ENCODE results near the gene FBXO48.

The FBXO48 gene

DNA sequence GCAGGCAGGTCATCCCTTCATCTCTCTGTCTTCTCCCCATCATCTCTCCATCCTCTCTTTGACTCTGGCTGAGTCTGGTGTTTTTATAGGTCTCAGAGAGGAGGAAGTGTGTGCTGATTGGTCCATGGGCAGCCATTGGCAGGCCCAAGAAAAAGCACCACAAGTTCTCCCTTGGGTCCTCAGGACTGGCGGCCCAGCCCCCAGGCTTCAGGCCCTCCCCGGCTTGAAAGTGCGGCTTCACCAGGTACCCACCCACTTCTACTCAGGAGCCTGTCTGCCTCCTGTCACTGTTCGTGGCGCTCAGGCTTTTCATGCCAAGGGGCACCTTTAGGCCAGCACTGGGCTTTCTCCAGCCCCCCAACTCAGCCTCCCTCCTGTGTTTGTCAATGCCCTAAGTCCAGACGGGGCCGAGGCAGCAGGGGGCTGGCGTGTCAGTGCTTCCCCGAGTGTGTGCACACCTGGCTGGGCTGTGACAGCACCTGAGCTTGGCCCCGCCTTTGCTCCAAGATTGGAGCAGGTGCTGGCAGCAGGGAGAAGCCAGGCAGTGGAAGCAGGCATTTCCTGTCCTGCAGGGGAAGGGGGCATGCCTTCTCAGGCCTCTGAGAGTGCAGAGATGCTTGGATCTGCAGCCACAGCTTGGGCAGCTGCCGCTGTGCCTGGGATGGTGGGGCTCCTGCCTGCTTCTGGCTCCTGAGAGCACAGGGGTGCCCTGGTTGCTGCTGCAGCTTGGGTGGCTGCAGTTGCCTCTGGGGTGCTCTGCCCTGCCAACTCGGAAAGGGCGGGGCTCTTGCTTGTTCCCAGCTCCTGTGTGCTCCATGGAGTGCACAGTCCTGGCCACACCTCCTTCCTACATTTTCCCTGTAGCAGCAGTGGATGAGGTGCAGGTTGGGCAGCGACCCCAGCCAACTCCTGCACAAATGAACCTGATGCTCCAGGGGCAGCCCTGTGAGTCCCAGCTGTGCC lies 34.1 kb downstream of the FBXO48 start:
- no peak for DNase-seq

DNA sequence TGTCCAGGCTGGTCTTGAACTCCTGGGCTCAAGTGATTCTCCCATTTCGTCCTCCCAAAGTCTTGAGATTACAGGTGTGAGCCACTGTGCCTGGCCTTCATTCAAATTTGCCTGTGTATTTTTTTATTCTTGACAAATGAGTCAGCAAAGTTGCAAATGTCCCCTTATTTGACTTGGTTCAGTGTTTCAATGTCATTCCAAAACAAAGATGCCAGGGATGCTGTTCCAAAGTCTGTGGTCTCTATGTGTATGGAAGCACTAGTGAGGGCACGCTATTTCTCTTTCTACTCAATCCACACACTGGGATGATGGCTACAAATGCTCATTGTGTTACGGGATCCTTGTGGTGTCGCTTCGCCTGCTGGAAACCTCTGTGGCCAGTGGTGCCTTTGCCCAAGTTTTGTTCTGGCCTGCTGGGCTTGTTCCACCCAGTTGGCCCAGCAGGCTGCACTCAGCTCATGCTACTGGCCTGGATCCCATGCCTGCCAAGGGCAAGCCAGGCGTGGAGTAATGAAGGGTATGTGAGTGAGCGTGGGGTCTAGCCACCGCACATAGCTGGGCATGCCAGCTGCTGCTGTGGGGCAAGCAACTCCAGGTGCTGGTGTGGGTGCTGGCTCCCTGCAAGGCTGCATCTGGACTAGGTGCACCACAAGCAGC lies 35.6 kb downstream of the FBXO48 start:
- no peak for DNase-seq

DNA sequence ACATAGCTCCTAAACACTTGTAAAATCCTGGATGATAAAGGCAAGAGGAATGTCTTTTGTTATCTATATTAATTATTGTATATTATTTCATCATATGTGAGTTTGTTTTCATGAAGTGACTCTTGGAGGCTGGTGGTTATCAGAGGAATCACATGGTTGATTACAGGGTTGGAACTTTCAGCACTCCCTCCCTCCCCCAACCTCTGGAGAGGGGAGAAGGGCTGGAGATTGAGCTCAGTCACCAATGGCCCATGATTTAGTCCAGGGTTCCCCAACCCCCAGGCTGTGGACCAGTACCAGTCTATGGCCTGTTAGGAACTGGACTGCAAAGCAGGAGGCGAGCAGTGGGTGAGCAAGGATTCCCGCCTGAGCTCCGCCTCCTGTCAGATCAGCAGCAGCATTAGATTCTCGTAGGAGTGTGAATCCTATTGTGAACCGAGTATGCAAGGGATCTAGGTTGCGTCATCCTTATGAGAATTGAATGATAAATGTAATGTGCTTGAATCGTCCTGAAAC lies 37.7 kb downstream of the FBXO48 start:
- DNase-seq: no peak

DNA sequence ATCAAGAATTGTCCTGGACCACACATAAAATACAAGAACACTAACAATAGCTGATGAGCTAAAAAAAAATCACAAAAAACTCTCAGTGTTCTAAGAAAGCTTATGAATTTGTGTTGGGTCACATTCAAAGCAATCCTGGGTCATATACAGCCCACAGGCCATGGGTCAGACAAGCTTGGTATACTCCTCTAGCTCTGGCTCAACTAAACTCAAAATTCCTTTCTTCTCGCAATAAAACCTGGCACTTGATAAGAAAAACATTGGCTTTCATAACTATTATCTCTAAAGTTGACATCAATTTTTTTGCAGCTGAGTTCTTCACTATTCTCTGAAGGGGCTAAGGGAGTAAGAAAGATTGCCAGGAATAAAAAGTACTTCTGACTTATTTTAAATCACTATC lies 38.3 kb downstream of the FBXO48 start:
- no peak for DNase-seq

DNA sequence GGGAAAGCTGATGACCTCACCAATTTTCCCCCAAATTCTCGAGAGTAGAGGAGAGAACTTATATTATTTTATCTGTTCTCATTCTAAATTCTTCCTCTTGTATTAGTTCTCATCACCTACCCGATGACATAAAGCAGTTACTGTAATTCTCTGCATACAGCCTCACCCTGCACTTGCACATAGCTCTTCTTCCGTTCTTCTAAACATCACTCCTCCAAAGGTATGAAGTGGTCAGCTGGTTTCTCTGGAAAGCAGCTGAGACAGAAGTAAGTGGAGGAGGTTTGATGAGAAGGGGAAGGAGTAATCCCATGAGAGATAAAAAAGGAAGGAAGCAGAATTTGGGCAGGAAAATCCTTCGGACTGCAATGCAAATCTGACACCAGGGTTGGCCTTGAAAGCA lies 39.0 kb downstream of the FBXO48 start:
- DNase-seq: no peak

DNA sequence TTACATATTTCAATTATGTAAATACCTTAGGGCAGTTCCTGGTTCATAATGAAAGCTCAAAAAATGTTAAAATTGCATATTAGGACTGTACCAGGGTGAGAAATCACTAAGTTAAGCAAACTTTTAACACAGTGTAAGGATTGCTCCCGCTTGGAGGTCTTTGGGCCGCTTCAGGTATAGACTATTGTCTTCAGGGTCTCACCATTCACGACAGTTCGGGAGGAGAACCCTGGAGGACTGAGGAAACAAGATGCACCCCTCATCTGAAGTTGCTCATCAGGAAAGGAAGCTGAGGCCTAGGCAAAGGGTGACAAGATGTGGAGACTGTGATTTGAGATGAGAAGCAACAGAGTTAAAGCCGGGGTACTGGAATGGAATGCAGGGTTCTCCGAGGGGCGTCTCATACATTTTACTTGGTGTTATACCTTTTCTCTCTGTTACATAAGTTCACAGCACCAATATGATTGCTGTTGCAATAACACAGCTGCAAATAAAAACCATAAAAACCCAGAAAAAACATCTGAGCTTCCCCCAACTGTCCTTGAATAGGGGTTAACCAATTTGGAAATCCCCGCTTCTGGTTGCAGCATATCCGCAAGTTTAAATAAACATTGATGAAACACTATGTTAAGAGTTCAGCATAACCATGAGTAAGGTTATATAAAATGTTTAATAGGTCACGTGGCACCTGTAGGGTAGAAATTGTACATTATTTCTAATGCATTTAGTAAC lies 40.1 kb downstream of the FBXO48 start:
- DNase-seq: peak; percentile 32 to 66

DNA sequence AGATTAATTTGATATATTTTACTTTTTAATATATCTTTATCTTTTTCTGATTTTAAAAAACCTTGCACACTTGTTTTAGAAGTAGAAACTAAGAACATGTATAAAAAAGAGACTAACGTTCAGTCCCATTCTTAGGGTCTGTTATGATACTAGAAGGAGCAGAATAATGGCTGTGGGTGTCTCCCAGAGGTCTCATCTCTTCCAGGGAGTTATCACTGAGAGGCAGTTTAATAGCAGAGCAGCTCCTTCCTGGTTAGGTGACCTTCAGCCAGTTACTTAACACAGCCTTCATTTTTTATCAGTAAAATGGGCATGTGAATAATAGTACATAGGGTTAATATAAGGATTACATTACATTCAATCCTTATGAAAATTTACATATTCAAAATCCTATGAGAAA lies 40.6 kb downstream of the FBXO48 start:
- no peak for DNase-seq

DNA sequence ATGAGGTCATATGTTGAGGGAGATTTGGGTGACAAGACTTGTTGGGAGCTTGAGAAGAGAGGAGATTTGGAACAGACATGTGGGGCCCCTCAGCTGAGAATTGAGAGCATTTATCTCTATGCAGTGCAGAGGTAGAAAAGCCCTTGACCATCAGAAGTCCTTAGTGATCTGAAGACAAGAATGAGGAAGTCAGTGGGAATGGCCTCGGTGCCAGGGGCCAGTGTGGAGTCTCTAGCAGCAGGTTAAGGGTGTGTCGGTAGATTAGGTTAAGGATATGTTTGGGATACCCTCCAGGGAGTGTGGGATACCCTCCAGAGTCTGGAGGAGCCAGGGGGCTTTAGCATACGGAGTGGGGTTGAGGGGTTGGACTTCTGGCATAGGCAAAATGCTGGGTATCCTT lies 41.6 kb downstream of the FBXO48 start:
- DNase-seq: no peak

DNA sequence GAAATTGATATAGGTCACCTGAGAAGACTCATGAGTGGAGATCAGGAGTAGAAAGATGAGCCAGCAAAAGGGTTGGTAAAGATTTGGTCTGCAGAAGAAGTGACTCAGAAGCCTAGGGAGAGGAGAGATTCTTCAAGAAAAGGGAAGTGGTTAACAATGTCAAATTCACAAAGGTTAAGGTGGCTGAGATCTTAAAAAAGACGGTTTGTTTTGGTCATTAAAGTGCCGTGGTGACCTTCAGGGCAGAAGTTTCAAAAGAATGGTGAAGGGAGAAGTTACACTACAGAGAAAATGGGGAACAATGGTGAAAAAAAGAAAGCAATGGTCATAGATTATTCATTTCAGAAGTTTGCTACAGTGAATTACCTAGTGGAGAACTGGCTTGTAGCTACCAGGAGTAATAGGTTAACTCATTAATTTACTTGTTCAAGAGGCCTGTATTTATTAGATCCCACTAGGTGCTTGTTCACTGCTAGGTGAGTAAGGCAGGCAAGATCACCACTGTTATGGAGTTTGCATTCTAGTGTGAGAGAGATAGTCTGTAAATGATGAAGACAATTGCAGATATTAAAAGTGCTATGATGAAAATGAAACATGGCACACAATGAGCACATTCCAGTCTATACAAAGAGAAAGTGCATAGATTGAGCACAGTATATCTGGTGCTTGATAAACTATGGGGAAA lies 43.0 kb downstream of the FBXO48 start:
- peak; percentile 21 to 36 for DNase-seq

DNA sequence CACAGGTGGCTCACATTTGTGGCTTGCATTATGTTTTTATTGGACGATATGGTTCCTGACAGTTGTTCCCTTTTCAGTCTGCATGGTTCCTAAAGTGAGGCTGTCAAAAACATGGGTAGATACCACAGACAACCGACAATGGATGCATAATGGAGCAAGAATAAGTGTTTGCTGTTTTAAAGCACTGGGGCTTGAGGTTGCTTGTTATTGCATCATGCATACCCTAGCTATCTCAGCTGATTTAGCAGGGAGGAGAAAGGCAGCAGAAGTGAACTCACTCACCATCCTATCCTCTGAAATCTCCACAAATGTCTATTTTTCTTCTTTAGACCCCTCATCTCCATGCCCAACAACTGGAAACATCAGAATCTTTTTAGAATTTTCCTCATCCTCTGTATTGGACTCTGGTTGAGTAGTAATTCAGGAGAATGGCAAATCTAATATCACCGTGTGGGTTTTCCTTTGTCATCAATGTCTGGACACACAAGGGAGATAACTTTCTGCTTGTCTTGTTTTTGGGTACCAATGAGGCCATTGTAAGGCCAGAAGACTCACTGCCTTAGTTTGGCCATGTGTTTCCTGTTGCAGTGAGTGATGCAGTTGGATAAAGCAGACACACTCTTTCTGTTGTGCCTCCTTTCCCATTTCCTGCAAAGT lies 46.7 kb downstream of the FBXO48 start:
- no peak for DNase-seq

DNA sequence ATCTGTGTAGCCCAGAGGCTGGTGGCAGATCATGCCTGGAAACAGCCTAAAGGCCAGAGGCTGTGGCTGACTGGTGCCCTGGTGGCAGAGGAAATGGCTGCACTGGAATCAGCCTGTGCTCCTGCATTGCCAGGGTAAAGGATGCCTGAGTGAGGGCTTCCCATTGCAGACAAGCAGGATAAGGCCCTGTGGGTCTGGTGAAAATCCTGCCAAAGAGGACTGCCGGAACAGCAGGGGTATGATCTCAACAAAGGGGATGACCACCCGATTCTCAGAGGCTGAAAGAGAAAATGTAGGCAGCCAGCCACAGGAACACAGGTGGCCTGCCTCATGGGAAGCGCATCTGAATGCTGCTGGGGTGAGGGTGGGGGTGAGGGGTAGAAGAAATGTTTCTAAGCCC lies 48.2 kb downstream of the FBXO48 start:
- DNase-seq: no peak

DNA sequence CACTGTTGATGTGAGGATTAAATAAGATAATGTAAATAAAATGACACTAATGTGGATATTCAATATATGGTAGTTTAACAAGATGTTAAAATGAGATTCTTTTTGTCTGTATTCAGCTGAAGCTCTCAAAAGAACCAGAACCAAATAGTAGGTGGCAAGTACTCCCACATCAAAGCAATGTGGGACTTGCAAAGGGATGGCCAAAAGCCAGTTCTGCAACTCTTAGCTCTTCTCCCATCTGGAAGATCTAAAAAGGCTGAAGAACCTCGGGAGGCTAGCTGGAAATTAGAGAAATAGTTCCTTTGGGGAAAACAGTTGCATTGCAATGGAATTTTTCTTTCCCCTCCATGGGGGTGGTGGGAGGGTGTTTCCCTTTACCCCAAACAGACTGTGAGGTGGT lies 48.7 kb downstream of the FBXO48 start:
- DNase-seq: no peak

DNA sequence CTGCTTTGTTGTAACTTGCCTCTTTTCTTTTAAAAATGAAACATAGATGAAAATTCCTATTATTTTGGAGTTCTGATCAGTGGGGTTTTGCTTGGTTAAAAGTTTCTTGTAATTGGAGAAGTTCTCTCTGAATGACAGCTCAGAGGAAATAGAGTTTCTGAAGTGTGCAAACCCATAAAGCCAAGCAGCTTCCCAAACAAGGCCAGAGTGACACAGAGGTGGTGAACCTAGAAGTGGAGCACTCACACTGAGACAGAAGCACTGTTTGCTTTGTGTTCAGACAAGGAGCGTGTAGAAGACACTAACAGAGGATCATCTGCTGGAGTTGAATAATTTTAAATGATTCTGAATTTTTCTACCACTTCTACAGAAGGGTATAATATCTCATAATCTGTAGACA lies 49.2 kb downstream of the FBXO48 start:
- DNase-seq: no peak

DNA sequence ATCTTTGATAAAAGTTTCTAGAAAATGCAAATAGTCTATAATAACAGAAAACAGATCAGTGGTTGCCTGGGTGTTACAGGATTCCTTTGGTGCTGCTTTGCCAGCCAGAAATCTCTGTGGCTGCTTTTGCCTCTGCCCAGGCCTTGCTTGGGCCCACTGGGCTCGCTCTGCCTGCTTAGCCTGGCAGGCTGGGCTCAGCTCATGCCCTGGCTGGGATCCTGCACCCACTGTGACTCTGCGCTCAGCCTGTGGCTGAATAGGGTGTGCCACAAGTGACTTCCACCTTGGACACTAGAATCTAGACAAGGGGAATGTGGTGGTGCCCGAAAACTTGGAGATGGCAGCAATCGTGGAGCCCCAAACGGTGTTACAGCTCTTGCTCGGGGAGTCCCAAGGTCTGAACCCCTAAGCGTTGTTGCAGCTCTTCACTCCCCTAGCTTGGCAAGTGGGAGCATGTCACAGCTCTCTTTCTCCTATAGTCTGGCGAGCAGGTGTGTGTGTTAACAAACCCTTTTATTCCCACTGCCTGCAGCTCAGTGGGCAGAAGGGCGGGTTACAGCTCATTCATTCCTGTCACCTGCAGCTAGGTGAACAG lies 50.9 kb downstream of the FBXO48 start:
- no peak for DNase-seq

DNA sequence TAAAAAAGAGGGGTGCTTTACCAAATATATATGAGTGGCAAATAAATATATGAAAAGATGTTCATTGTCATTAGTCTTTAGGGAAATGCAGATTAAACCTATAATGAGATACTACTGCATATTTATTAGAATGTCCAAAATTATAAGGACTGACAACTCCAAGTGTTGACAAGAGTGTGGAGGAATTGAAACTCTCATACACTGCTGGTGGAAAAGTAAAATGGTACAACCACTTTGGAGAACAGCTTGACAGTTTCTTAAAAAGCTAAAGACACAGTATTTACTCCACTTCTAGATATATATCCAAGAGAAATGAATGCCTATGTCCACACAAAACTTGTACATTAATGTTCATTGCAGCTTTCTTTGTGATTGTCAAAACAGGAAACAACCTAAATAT lies 51.6 kb downstream of the FBXO48 start:
- no peak for DNase-seq

DNA sequence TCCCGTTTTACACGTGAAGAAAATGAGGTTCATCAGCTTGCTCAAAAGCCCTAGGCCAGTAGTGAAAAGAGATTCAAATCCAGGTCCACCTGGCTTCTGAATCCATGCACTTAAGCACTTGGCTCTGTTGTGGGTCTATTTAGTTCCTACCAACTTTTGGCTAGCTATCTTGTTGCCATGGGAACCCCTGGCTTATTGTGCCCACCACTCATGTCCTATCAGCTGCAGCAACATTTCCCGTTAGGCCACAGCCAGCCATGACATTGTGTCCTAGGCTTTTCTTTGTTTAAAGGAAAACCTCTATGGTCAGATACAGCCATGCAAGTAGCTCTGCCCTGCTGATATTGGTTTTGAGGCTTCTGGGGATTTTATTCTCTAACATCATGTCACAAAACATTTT lies 52.2 kb downstream of the FBXO48 start:
- no peak for DNase-seq

DNA sequence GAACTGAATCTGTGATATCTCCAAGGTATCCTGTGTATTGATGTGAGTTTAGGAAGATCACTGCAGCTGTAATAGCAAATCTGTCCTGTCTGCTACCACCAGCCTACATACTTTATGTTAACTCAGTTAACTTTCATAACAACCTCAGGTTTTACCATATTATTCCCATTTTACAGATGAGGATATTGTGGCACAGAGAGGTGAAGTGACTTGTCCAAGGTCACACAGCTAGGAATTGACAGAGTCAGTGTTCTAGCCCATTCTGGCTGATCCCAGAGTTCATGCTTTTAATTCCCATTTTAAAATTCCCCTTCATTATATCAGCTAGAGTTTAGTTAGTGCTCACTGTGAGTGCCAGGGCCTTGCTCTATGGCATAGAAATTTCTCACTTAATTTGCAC lies 52.6 kb downstream of the FBXO48 start:
- no peak for DNase-seq

DNA sequence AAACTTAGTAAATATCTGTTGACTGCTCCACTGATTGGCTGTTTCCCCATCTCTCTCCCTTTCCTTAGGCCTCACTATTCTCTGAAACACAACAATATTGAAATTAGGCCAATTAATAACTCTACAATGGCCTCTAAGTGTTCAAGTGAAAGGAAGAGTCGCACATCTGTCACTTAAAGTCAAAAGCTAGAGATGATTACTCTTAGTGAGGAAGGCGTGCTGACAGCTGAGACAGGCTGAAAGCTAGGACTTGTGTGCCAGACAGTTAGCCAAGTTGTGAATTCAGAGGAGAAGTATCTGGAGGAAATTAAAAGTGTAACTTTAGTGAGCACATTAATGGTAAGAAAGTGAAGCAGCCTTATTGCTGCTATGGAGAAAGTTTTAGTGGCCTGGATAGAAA lies 53.6 kb downstream of the FBXO48 start:
- DNase-seq: no peak

DNA sequence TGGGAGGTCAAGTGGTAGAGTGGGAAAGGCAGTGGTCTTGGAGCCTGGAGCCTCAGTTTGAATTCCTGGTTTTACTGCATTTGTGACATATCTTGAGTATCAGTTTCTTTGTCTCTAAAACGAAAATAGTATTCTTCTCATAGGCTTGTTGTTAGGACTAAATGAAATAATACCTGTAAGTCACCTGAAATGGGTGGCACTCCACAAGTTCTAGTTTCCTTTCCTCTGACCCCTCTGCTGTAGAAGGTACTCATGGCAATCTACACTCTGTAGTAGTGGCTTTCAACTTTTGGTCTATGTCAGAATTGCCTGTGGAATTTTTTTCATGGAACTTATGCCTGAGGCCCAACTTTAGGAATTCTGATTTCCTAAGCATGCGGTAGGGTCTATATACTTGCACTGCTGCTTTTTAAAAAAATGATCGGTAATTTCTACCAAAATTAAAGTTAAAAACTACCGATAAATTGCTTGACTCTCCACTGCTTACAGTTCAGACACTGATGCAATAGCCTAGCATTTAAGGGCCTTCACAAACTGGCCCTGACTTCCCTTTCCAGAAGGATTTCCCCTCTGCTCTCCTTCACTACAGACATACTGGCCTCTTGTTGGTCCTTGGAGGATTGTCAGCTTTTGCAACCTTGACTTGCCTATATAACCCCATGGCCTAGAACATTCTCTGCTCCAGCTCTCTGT lies 54.8 kb downstream of the FBXO48 start:
- DNase-seq: no peak

DNA sequence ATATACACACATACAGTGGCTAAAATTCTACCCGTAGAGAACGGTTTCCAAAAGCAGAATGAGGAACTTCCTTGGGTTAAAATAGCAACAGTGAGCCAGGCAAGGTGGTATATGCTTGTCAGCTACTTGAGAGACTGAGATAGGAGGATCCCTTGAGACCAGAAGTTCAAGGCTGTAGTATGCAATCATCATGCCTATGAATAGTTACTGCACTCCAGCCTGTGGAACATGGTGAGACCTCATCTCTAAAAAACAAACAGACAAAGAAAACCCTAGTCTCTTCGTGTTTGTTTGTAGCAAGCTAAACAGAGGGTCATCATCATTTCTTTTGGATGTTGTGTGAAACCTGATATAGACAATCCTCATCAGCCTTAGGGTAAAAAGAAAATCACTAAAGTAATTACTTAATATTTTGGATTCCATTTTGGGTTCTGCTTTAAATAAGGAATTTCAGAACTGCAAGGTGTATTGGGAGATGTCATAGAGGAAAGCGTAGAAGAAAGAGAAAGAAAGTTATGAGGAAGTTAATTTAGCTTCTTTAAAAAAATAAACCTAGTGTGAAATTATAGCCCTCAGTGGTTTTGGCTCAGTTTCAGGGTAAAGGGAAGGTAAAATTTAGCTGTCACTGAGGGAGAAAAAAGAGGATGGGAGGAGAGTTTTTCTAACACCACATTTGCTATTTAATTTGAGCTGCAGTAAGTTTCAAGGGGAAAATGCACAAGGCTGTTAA lies 55.5 kb downstream of the FBXO48 start:
- DNase-seq: no peak

All from CD4-positive, alpha-beta T cell treated with Interleukin-1 beta for 1 hour (primary cell).